Endometrium (tissue), 2 donors: ENCODE results near the gene H2BK1.

ENCODE experiments used
- FAIRE-seq: peaks from 2 replicates; lab custom pipeline; 2012; peaks lifted over from hg19 to GRCh38; lab: Jason Lieb, UNC
- donor health status: control.
- donor health status: control.

The H2BK1 gene

GRCh38 chr7:151177310-151177709 lies 33.0 kb downstream of the H2BK1 start:
- FAIRE-seq, result no peak

- FAIRE-seq, result no peak
Observed at GRCh38 chr7:151176401-151176800, 33.9 kb downstream of the H2BK1 start.

- no peak for FAIRE-seq
Observed at GRCh38 chr7:151175793-151176311, 34.4 kb downstream of the H2BK1 start.

GRCh38 chr7:151175047-151175792 lies 35.1 kb downstream of the H2BK1 start:
- no peak for FAIRE-seq

GRCh38 chr7:151174246-151175046 lies 35.8 kb downstream of the H2BK1 start:
- FAIRE-seq, result no peak

GRCh38 chr7:151173386-151174245 lies 36.7 kb downstream of the H2BK1 start:
- no peak for FAIRE-seq

GRCh38 chr7:151172273-151173141 lies 37.8 kb downstream of the H2BK1 start:
- FAIRE-seq, result peak; percentile 84

- no peak for FAIRE-seq
Observed at GRCh38 chr7:151168787-151169162, 41.5 kb downstream of the H2BK1 start.

GRCh38 chr7:151168003-151168786 lies 42.1 kb downstream of the H2BK1 start:
- FAIRE-seq, result no peak

GRCh38 chr7:151167197-151167961 lies 42.9 kb downstream of the H2BK1 start, which contains the start of gene GBX1:
Gene GBX1 (minus strand): TSS chr7:151167694. CDS start chr7:151167548, 146 bp downstream.
- no peak for FAIRE-seq

GRCh38 chr7:151166629-151167196 lies 43.6 kb downstream of the H2BK1 start:
- no peak for FAIRE-seq

GRCh38 chr7:151161757-151162156 lies 48.5 kb downstream of the H2BK1 start:
- no peak for FAIRE-seq
